K562 (cell line): Measurements from ENCODE around the gene SMYD1. TPM values are rescaled to one million over a fixed set of nuclear protein-coding genes. Genes with fewer than 3 reads are reported as not detected.

Source experiments
- FOXA3 ChIP-seq, 2 experiments: fragments of 450-650 bp in 1 of 2; sonication (generic) in 1 of 2; formaldehyde crosslinking; IDR thresholded peaks in 1 of 2; conservative IDR thresholded peaks in 1 of 2; 2 replicates each; pipeline versions ENCODE4 v1.4.0 to v1.8.0; 2020 to 2022; ENCODE audit warnings: mild to moderate bottlenecking in 2 of 2, missing genetic modification reagents in 1 of 2
- KDM1A ChIP-seq, 2 experiments: fragments of 450-650 bp; IDR thresholded peaks; 2 replicates each; pipeline ENCODE4 v1.6.1; 2016; ENCODE audit warnings: mild to moderate bottlenecking in 2 of 2
- MBD2 ChIP-seq: sonication (generic); IDR thresholded peaks from 2 replicates; pipeline ENCODE4 v1.6.1; 2016; ENCODE audit warnings: low read depth, borderline replicate concordance
- MCM5 ChIP-seq: fragments of 450-650 bp; IDR thresholded peaks from 2 replicates; pipeline ENCODE4 v1.6.1; 2016; ENCODE audit warnings: low read depth
- MEF2D ChIP-seq: conservative IDR thresholded peaks from 2 replicates; pipeline ENCODE4 v1.6.1; 2016; ENCODE audit warnings: low read depth, missing genetic modification characterization, missing compliant biosample characterization
- NFE2 ChIP-seq: IDR thresholded peaks from 2 replicates; pipeline ENCODE4 v1.6.1; 2014; ENCODE audit warnings: antibody characterized with exemption, low read depth
- NFRKB ChIP-seq: fragments of 450-650 bp; IDR thresholded peaks from 2 replicates; pipeline ENCODE4 v1.6.1; 2016; ENCODE audit warnings: low read depth
- RBM22 ChIP-seq: fragments of 200-400 bp; formaldehyde crosslinking; IDR thresholded peaks from 2 replicates; pipeline ENCODE4 v1.6.1; 2018; ENCODE audit warnings: low read length, low read depth; ENCODE audit not compliant: poor library complexity, severe bottlenecking
- SUPT5H ChIP-seq: fragments of 450-650 bp; IDR thresholded peaks from 2 replicates; pipeline ENCODE4 v1.6.1; 2016
- YBX1 ChIP-seq: fragments of 450-650 bp; IDR thresholded peaks from 2 replicates; pipeline ENCODE4 v1.7.1; 2016; ENCODE audit warnings: mild to moderate bottlenecking
- ZBTB1 ChIP-seq: sonication (generic); formaldehyde crosslinking; IDR thresholded peaks from 2 replicates; pipeline ENCODE4 v1.8.1; 2023; ENCODE audit warnings: missing genetic modification reagents, low read depth, mild to moderate bottlenecking, borderline replicate concordance
- ZFX ChIP-seq: sonication (generic); formaldehyde crosslinking; IDR thresholded peaks from 2 replicates; pipeline ENCODE4 v1.8.0; 2022; ENCODE audit warnings: mild to moderate bottlenecking, missing genetic modification reagents, moderate library complexity
- ZNF354B ChIP-seq: fragments of 250-450 bp; sonication (Bioruptor Pico); IDR thresholded peaks from 2 replicates; pipeline ENCODE4 v1.4.0; 2020
- ZNF717 ChIP-seq: fragments of 250-450 bp; sonication (Bioruptor Pico); IDR thresholded peaks from 2 replicates; pipeline ENCODE4 v1.5.0; 2021
- polyA plus RNA-seq, 8 experiments: library from polyadenylated mRNA; depleted of rRNA in 4 of 8; stranded (reverse) in 5 of 8; unstranded in 3 of 8; fragments of >200 nt; fragmentation: Nextera tagmentation in 2 of 8; fragmentation: Illumina TruSeq in 1 of 8; extraction: Ambion mirVana in 2 of 8; extraction: Trizol in 1 of 8; gene quantifications; 2 replicates each; pipeline versions ENCODE4 v1.2.1 to v1.2.3, GENCODE V29; 2011 to 2014; ENCODE audit warnings: inconsistent platforms in 1 of 8, missing spikeins in 1 of 8
- total RNA-seq, 7 experiments: library from RNA; depleted of rRNA in 6 of 7; stranded (reverse); fragments of >200 nt in 6 of 7; fragmentation: Illumina TruSeq in 2 of 7; extraction: Trizol in 2 of 7; gene quantifications; 2 replicates each; pipeline versions ENCODE4 v1.2.1 to v1.2.3, GENCODE V29; 2011 to 2021; ENCODE audit warnings: low replicate concordance in 1 of 7
- TF ChIP-seq, protein P1 (sequence below), 2 experiments: IDR thresholded peaks; 2 replicates each; pipeline ENCODE4 v1.6.1; 2012; ENCODE audit warnings: improper control_type of control experiment in 2 of 2, low read depth in 2 of 2, low read length in 2 of 2, borderline replicate concordance in 1 of 2
- TF ChIP-seq, protein P2 (sequence below), 2 experiments: IDR thresholded peaks in 1 of 2; conservative IDR thresholded peaks in 1 of 2; 2 replicates each; pipeline ENCODE4 v1.6.1; 2016; ENCODE audit warnings: low read depth in 2 of 2, mild to moderate bottlenecking in 1 of 2, missing compliant biosample characterization in 1 of 2, missing genetic modification characterization in 1 of 2, moderate library complexity in 1 of 2

The SMYD1 gene
- total and polyA plus RNA-seq, 9 of the 15 experiments (the other 6 are each of a cell fraction or from before 2014, with no cell fraction given): not detected

DNA sequence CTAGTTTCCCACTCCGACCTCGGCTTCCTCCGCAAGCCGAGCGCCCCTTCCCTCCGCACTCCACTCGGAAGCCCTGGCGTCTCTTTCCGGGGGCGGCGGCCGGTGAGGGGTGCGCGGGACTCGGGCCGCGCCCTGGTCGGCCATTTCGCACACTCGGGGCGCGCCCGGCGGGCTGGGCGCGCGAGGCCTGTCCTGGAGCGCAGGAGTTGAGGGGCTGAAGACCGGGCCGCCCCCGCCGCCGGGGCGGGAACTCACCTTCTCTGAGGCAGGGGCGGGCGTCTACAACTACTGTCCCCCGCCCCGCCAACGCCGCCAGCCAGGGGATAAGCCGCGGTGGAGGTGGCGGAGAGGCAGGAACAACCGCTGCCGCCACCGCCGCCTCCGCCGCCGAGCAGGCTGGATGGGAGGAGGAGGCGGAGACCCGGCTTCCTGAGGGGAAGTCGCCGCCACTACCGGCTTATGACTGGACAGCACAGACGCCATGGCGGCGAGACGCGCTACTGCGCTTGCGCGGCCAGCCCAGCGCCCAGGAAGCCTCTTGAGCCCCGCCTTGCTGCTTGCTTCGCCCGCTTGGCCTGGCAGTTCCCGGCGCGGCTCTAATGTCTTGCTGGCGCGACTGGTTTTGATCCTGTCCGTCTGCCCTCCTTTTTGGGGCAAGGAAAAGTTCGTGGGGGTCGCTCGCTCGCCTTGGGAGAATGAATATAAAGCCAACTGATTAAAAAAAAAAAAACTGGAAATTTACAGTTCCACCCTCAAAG, 12.1 kb upstream of the SMYD1 start, which contains the start of gene KRCC1 (continued):
- TF ChIP-seq, protein P1, sequence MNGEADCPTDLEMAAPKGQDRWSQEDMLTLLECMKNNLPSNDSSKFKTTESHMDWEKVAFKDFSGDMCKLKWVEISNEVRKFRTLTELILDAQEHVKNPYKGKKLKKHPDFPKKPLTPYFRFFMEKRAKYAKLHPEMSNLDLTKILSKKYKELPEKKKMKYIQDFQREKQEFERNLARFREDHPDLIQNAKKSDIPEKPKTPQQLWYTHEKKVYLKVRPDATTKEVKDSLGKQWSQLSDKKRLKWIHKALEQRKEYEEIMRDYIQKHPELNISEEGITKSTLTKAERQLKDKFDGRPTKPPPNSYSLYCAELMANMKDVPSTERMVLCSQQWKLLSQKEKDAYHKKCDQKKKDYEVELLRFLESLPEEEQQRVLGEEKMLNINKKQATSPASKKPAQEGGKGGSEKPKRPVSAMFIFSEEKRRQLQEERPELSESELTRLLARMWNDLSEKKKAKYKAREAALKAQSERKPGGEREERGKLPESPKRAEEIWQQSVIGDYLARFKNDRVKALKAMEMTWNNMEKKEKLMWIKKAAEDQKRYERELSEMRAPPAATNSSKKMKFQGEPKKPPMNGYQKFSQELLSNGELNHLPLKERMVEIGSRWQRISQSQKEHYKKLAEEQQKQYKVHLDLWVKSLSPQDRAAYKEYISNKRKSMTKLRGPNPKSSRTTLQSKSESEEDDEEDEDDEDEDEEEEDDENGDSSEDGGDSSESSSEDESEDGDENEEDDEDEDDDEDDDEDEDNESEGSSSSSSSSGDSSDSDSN (IDR thresholded peaks at IDR 0.05; ENCODE audit: borderline replicate concordance in 1 of 2, low read depth in 2 of 2, low read length in 2 of 2): peak; percentile 51 to 82; a peak in 2 of 4 replicates
- TF ChIP-seq KDM1A (IDR thresholded peaks at IDR 0.05) (no peak), NFRKB (peak; percentile 72), SUPT5H (peak; percentile 94), NFE2 (no peak), ZFX (CRISPR knock-in tag) (peak; percentile 82), MEF2D (tag) (no peak), ZNF354B (CRISPR knock-in tag) (no peak), MBD2 (peak; percentile 59; the same call in 1 of the 2 replicates), ZNF717 (CRISPR knock-in tag) (no peak), YBX1 (no peak), FOXA3 (CRISPR knock-in tag; conservative IDR thresholded peaks at IDR 0.05 in 1 of 2, IDR thresholded peaks at IDR 0.05 in 1 of 2) (no peak), MCM5 (no peak), ZBTB1 (CRISPR knock-in tag) (peak; percentile 85; the same call in 1 of the 2 replicates), RBM22 (peak; percentile 76)
- TF ChIP-seq, protein P2, sequence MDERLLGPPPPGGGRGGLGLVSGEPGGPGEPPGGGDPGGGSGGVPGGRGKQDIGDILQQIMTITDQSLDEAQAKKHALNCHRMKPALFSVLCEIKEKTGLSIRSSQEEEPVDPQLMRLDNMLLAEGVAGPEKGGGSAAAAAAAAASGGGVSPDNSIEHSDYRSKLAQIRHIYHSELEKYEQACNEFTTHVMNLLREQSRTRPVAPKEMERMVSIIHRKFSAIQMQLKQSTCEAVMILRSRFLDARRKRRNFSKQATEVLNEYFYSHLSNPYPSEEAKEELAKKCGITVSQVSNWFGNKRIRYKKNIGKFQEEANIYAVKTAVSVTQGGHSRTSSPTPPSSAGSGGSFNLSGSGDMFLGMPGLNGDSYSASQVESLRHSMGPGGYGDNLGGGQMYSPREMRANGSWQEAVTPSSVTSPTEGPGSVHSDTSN (CRISPR knock-in tag; IDR thresholded peaks at IDR 0.05; ENCODE audit: low read depth): no peak
- TF ChIP-seq, protein P2 (tag; conservative IDR thresholded peaks at IDR 0.05; ENCODE audit: low read depth): no peak
